Right lobe of liver (tissue), 4 donors: ENCODE measurements around the gene NAPG.

Experiments used
- CTCF ChIP-seq, 4 donors: fragments of 200-600 bp in 3 of 4; fragments of 450-650 bp in 1 of 4; IDR thresholded peaks; one replicate each; pipeline versions ENCODE4 v1.5.1 to v1.8.0; 2016 to 2022; ENCODE audit warnings: antibody characterized with exemption in 4 of 4, mild to moderate bottlenecking in 2 of 4
- POLR2A ChIP-seq: fragments of 450-650 bp; IDR thresholded peaks from one replicate; pipeline ENCODE4 v1.6.1; 2017; ENCODE audit warnings: antibody characterized with exemption, mild to moderate bottlenecking
- donor health status: DM: no; HTN: no; CAD: no.
- donor health status: DM: no; HTN: no; CAD: no.
- donor health status: DM: no; HTN: yes; CAD: no.

DNA sequence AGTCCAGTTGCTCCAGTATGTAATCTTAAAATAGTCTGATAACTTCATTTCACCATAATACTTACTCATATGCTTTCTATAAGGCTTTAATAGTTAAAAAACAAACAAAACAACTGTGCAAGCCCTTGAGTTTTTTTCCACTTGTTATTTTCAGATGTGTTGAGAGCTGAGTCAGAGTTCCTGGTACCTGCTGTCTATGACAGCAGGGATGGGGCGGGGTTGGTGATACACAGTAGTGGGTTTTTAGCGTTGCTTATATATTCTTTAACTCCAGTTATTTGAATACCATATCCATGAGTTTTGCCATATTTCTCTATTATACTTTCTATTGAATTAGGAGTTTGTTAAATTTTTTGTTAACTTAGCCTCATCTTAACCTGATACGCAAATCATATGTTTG, 5.0 kb downstream of the NAPG start:
- TF ChIP-seq CTCF (IDR thresholded peaks at IDR 0.05) (no peak), POLR2A (no peak)
